HG03139 (cell line): Measurements from ENCODE around the gene CD300H.

ENCODE experiments used
- ATAC-seq: cut with Tn5 transposase; IDR thresholded peaks from one replicate; pipeline ENCODE4 v1.9.1; 2021; ENCODE audit not compliant: unreplicated experiment

Gene CD300H

GRCh38 chr17:74552037-74552436, 15.3 kb downstream of the CD300H start:
- no peak for ATAC-seq

GRCh38 chr17:74550602-74551001, 16.7 kb downstream of the CD300H start:
- no peak for ATAC-seq

GRCh38 chr17:74549343-74549742, 18.0 kb downstream of the CD300H start:
- no peak for ATAC-seq

- ATAC-seq: no peak
Measured at GRCh38 chr17:74547736-74548135, 19.6 kb downstream of the CD300H start.

GRCh38 chr17:74547264-74547663, 20.0 kb downstream of the CD300H start:
- no peak for ATAC-seq

- ATAC-seq: no peak
Measured at GRCh38 chr17:74546586-74546985, 20.7 kb downstream of the CD300H start.

GRCh38 chr17:74545843-74546230, 21.5 kb downstream of the CD300H start, which contains the start of gene CD300C:
Gene CD300C (minus strand): TSS chr17:74546115. CDS start chr17:74545782, 333 bp downstream.
- no peak for ATAC-seq

GRCh38 chr17:74544991-74545842, 22.1 kb downstream of the CD300H start:
- ATAC-seq: no peak

- ATAC-seq: no peak
Measured at GRCh38 chr17:74543891-74544760, 23.2 kb downstream of the CD300H start.

GRCh38 chr17:74543406-74543805, 23.9 kb downstream of the CD300H start:
- ATAC-seq: no peak

- no peak for ATAC-seq
Measured at GRCh38 chr17:74542727-74543383, 24.5 kb downstream of the CD300H start.

- ATAC-seq: no peak
Measured at GRCh38 chr17:74542166-74542565, 25.1 kb downstream of the CD300H start.

- ATAC-seq: no peak
Measured at GRCh38 chr17:74541176-74542111, 25.9 kb downstream of the CD300H start.

- ATAC-seq: no peak
Measured at GRCh38 chr17:74539281-74539820, 28.0 kb downstream of the CD300H start.

- no peak for ATAC-seq
Measured at GRCh38 chr17:74536890-74537289, 30.4 kb downstream of the CD300H start.

- ATAC-seq: no peak
Measured at GRCh38 chr17:74532115-74532514, 35.2 kb downstream of the CD300H start.

GRCh38 chr17:74531231-74531761, 36.0 kb downstream of the CD300H start, which contains the start of gene CD300LB:
Gene CD300LB (minus strand): TSS chr17:74531475. CDS start chr17:74531350, 125 bp downstream.
- no peak for ATAC-seq

GRCh38 chr17:74530831-74531150, 36.5 kb downstream of the CD300H start:
- no peak for ATAC-seq

GRCh38 chr17:74529243-74529642, 38.1 kb downstream of the CD300H start:
- ATAC-seq: no peak
